ENCODE measurements around the gene GYS1. TPM values are rescaled to one million over a fixed set of nuclear protein-coding genes. Genes with fewer than 3 reads are reported as not detected.
"Not testable (repeated sequence)": the region's sequence is repeated elsewhere in the genome, so short reads cannot be mapped to it uniquely, and the experiment has no call there.

Gene GYS1
- total RNA-seq, 4 donors from 2014 or later, result 31.8 to 107 (median 40.9) TPM

DNA sequence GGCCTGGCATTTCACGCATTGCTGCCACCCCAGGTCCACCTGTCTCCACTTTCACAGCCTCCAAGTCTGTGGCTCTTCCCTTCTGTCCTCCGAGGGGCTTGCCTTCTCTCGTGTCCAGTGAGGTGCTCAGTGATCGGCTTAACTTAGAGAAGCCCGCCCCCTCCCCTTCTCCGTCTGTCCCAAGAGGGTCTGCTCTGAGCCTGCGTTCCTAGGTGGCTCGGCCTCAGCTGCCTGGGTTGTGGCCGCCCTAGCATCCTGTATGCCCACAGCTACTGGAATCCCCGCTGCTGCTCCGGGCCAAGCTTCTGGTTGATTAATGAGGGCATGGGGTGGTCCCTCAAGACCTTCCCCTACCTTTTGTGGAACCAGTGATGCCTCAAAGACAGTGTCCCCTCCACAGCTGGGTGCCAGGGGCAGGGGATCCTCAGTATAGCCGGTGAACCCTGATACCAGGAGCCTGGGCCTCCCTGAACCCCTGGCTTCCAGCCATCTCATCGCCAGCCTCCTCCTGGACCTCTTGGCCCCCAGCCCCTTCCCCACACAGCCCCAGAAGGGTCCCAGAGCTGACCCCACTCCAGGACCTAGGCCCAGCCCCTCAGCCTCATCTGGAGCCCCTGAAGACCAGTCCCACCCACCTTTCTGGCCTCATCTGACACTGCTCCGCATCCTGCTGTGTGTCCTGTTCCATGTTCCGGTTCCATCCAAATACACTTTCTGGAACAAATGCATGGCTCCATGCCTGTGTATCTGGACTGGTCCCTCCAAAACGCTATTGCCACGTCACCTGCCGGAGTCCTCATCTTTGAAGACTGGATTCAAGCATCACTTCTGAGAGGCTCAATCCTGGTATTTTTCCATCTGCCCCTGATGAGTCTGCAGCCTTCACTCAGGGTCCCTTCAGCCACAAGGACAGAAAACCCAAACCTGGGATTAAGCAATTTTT lies 70.3 kb downstream of the GYS1 start:
- H3K36me3 ChIP-seq, result peaks cover 0 to 13% (median 0%) of the 10 kb centered on the region in 4 donors
- no peak overlapping the region for H3K27ac ChIP-seq
- in situ Hi-C loops (cut with MboI; ENCODE audit: low pct_ligation_motif_present in 1 of 4, low pct_unique_long_range_greater_than_20kb in 1 of 4, low sequenced_read_pairs in 3 of 4) (no loop called here), intact Hi-C loops (cut with DNase I; ENCODE audit: low total_unique reads) (no loop called here)
- no peaks in the 10 kb centered on the region for H3K9me3 ChIP-seq
- H3K4me3 ChIP-seq, result no peak overlapping the region
- no peaks in the 10 kb centered on the region for H3K27me3 ChIP-seq
- no peak for TF ChIP-seq POLR2AphosphoS5 (IDR thresholded peaks at IDR 0.05)
- TF ChIP-seq CTCF (IDR thresholded peaks at IDR 0.05), result no peak
- TF ChIP-seq POLR2A (IDR thresholded peaks at IDR 0.05), result no peak
- no peak for TF ChIP-seq EP300 (IDR thresholded peaks at IDR 0.05; ENCODE audit: low read depth)
- DNase-seq, result no peak
- WGBS, 2 donors (ENCODE audit: low coverage in 1 of 2), result 90% methylated on average over 18 of the region's 18 CpGs; no CpG with 5 or more reads in 1 of the 2 donors
- H3K4me1 ChIP-seq, result peaks cover 0 to 6% (median 3%) of the 10 kb centered on the region in 4 donors

DNA sequence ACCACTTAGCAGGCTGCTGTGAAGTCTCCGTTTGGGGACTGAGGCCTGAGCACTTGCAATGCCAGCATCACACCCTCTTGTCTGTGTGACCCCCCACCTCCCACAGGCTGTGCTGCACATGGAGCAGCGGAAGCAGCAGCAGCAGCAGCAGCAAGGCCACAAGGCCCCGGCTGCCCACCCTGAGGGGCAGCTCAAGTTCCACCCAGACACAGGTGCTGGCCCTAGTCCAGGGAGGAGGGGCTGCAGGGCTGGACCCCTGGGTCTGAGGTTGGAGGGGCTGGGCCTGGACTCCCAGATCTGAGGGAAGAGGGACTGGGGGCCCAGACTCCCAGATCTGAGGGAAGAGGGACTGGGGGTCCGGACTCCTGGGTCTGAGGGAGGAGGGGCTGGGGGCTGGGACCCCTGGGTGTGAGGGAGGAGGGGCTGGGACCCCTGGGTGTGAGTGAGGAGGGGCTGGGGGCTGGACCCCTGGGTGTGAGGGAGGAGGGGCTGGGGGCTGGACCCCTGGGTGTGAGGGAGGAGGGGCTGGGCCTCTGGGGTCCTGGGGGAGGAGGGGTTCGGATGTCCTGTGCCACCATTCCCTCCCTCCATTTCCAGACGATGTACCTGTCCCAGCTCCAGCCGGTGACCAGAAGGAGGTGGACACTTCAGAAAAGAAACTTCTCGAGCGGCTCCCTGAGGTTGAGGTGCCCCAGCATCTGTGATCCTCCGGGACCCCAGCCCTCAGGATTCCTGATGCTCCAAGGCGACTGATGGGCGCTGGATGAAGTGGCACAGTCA lies 71.2 kb downstream of the GYS1 start:
- TF ChIP-seq POLR2A (IDR thresholded peaks at IDR 0.05), result no peak
- TF ChIP-seq EP300 (IDR thresholded peaks at IDR 0.05; ENCODE audit: low read depth), result no peak
- TF ChIP-seq POLR2AphosphoS5 (IDR thresholded peaks at IDR 0.05), result no peak
- TF ChIP-seq CTCF (IDR thresholded peaks at IDR 0.05), result no peak
- Histone ChIP-seq H3K36me3 (peaks cover 0 to 14% (median 0%) of the 10 kb centered on the region in 4 donors), H3K27me3 (no peaks in the 10 kb centered on the region), H3K4me3 (no peak overlapping the region), H3K4me1 (peaks cover 0 to 1% (median under 1%) of the 10 kb centered on the region in 4 donors), H3K27ac (no peak overlapping the region), H3K9me3 (no peaks in the 10 kb centered on the region)
- in situ Hi-C loops (cut with MboI; ENCODE audit: low pct_ligation_motif_present in 1 of 4, low pct_unique_long_range_greater_than_20kb in 1 of 4, low sequenced_read_pairs in 3 of 4), result no loop called here
- 75 to 90% methylated on average over 4 to 12 of the region's 12 CpGs for WGBS, 2 donors (ENCODE audit: low coverage in 1 of 2)
- DNase-seq, result no peak
- intact Hi-C loops (cut with DNase I; ENCODE audit: low total_unique reads), result no loop called here

DNA sequence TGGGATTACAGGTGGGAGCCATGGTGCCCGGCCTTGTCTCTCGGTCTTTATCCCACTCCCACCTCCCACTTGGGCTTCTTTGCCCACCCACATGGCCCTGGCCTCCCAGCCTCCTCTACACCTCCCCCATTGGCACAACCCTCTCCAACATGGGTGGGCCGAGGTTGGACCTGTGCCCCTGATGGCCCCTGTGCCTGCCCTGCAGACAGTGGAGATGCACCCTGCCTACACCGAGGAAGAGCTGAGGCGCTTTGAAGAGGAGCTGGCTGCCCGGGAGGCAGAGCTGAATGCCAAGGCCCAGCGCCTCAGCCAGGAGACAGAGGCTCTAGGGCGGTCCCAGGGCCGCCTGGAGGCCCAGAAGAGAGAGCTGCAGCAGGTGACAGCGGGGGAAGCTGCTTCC lies 72.2 kb downstream of the GYS1 start:
- in situ Hi-C loops (cut with MboI; ENCODE audit: low pct_ligation_motif_present in 1 of 4, low pct_unique_long_range_greater_than_20kb in 1 of 4, low sequenced_read_pairs in 3 of 4) (no loop called here), intact Hi-C loops (cut with DNase I; ENCODE audit: low total_unique reads) (no loop called here)
- H3K27me3 ChIP-seq, result no peaks in the 10 kb centered on the region
- no peaks in the 10 kb centered on the region for H3K9me3 ChIP-seq
- no peak overlapping the region for H3K27ac ChIP-seq
- H3K4me3 ChIP-seq, result no peak overlapping the region
- 86% methylated on average over 10 of the region's 10 CpGs; no CpG with 5 or more reads in 1 of the 2 donors for WGBS, 2 donors (ENCODE audit: low coverage in 1 of 2)
- DNase-seq, result no peak
- TF ChIP-seq CTCF (IDR thresholded peaks at IDR 0.05), result no peak
- TF ChIP-seq EP300 (IDR thresholded peaks at IDR 0.05; ENCODE audit: low read depth), result no peak
- peaks cover 0 to 20% (median 0%) of the 10 kb centered on the region in 4 donors for H3K36me3 ChIP-seq
- no peaks in the 10 kb centered on the region for H3K4me1 ChIP-seq

GRCh38 chr19:48919271-48919670 lies 73.8 kb downstream of the GYS1 start:
- in situ Hi-C loops (cut with MboI; ENCODE audit: low pct_ligation_motif_present in 1 of 4, low pct_unique_long_range_greater_than_20kb in 1 of 4, low sequenced_read_pairs in 3 of 4), result not testable (repeated sequence)

More at GRCh38 chr19:48919271-48919670, 73.8 kb downstream of the GYS1 start:
- 98% methylated on average over 8 of the region's 8 CpGs; no CpG with 5 or more reads in 1 of the 2 donors for WGBS, 2 donors (ENCODE audit: low coverage in 1 of 2)
- H3K27me3 ChIP-seq; H3K4me3 ChIP-seq; DNase-seq; H3K27ac ChIP-seq; intact Hi-C loops (cut with DNase I; ENCODE audit: low total_unique reads); H3K9me3 ChIP-seq; H3K4me1 ChIP-seq: not testable (repeated sequence)
- H3K36me3 ChIP-seq, result peaks cover 0 to 34% (median 0%) of the 10 kb centered on the region in 4 donors
